HG02571 (cell line): Measurements from ENCODE around the gene LRRC74A.

ENCODE experiments used
- ATAC-seq: cut with Tn5 transposase; IDR thresholded peaks from one replicate; pipeline ENCODE4 v1.9.1; 2021; ENCODE audit warnings: mild to moderate bottlenecking, moderate library complexity; ENCODE audit not compliant: unreplicated experiment

Gene LRRC74A

DNA sequence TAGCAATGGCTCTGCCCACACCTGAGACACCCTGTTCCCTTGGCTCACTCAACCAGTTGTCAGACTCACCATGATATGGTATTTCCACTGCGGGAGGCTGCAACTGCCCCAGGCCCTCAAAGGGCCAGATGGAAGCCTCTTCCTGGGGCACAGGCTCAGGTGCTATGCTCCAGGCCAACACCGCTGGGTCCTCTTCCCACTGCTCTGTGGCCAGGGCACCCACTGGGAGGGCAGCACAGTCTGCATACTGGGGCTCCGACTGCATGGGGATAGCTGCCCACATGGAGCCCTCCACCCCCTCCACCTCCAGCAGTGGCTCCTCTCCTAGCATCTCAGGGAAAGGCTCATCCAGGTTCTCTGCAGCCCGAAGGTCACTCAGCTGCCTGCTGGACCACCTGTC lies 17.2 kb upstream of the LRRC74A start:
- ATAC-seq, result no peak

DNA sequence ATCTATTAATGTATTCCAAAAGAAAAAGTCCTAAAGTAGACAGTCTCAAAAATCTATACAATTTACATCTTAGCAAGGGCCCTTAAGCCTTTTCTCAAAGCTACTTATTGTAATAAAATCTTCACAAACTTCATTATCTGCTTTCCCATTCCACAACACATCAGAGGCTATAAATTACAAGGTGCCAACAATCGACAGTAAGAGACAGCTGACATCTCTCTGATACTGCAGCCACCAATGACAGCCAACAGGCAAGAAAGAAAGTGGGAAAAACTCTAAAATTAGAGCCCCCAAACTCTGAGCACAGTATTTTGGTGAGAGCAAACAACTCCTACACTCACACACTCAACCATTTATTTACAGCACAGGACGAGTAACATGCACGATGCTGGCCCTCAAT lies 15.7 kb upstream of the LRRC74A start:
- ATAC-seq, result no peak

DNA sequence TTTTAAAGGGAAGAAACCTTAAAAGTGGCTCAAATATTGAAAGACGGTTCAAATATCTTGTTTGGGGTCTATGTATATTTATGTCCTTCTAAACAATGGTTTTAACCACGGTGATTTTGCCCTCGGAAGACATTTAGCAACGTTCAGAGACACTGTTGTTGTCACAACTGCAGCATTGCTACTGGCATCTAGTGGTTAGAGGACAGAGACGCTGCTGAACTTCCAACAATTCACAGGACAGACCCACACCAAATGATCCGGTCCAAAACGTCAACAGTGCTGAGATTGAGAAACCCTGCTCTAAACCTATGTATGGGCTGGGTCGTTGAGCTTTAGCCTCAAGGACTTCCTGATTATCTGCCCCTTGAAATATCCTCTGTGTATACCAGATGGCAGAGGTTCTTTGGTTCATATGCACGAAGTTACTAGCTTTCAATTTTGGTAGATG lies 15.2 kb upstream of the LRRC74A start:
- ATAC-seq, result no peak

- no peak for ATAC-seq
Observed at GRCh38 chr14:76811561-76811960, 14.6 kb upstream of the LRRC74A start.

GRCh38 chr14:76812093-76812421 lies 14.2 kb upstream of the LRRC74A start:
- peak; percentile 19 for ATAC-seq

DNA sequence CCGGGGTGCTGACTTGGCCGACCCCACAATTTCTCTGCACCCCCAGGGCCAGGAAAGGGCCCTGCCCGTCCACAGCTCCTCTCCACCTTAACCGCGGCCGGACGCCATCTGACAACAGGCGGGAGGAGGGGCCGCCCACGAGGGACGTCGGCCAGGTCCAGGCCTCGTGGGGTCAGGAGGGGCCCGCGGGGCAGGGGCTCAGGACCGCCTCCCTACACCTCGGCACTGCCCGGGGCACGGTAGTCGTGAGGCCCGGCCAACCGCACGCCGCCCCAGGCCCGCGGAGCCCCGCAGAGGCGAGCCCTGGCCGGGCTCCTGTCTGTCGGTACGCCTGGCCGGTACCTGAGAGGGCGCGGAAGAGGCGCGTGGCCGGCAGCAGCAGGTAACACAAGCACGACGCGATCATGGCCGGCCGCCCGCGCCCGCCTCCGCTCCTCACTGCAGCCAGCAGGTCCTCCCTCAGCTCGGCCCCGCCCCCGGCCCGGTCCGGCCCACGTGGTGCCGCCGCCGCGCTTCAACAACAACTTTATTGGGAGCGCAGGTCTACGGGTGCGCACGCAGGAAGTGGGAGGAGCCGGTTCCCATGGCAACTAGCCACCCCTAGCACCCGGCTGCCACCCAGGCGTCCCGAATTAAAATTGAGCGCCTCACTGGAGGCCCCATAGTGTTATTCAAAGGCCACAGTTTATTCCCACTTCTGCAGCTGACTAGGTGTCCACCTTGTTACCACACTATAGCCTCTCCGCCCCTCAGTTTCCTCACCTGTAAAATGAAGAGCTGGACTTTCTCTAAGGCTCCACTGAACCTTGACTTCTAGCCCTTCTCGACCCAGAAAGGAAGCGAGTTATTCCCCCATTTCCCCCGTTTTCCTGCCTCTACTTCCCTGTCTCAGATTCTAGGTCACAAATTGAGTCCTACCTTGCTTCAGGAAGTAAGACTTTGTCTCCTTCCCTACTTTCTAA lies 13.5 kb upstream of the LRRC74A start, which contains the start of gene ANGEL1:
Gene ANGEL1, minus strand, starts transcription at position 461 of the 962 bp plus-strand sequence. Its CDS starts 55 bp downstream, at position 406.
- peak; percentile 84 for ATAC-seq

GRCh38 chr14:76814726-76815645 lies 11.2 kb upstream of the LRRC74A start:
- no peak for ATAC-seq

- ATAC-seq, result no peak
Observed at GRCh38 chr14:76820700-76821099, 5.5 kb upstream of the LRRC74A start.

DNA sequence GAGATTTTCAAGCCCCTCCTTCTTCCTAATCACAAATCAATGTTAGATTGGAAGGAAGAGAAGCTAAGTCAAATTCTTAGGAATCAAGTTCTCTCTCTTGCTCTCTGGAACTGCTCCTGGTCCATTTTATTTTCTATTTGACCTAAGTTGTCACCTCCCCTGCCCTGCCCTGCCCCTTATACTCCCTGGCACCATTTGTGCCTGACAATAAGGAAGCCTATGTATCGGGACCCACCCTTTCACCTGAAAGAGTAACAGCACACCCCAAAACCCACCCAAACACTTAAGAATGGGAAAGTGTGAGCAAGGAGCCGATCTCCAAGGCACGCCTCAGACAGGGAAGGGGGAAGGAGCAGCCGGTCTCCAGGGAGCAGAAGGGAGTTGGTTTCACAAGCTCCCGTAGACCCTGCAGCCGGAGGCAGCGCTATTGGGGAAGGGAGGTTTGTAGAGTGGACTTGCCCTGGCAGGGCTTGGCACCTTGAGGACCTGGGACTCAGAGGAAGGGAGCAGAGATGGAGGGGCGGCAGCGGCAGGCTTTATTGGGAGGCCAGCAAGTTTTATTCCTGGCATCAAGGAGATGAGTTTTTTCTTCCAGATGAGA lies 1.6 kb downstream of the LRRC74A start:
- ATAC-seq, result no peak

DNA sequence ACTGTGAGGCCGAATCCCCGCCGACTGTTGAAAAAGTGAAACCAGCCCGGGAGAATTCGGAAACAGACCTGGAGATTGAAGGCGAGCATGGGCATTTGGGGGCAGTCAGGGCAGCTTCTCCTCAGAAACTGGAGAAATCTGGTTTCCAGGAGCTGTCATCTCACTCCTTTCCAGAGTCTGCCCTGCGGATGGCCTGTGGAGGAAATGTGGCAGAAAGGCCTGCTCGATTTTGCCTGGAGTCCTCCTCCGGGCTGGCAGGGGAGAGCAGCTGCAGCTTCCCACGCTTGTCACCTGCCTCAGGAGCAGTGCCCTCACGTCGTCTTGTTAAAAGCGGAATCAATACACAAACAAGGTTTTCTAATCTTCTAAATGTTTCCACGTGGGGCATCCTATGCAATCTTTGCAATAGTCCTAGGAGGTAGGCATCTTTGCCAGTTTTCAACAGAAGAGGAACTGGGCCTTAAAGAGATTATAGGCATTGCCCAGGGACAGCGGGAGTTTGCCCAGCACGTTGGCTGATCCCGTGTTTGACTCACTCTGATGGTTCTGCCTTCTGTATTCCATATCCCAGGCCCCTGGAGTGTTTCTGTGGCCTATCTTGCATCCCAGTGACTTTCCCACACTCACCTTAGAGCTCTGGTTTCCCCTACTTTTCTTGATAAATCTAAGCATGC lies 2.3 kb downstream of the LRRC74A start:
- ATAC-seq, result no peak

DNA sequence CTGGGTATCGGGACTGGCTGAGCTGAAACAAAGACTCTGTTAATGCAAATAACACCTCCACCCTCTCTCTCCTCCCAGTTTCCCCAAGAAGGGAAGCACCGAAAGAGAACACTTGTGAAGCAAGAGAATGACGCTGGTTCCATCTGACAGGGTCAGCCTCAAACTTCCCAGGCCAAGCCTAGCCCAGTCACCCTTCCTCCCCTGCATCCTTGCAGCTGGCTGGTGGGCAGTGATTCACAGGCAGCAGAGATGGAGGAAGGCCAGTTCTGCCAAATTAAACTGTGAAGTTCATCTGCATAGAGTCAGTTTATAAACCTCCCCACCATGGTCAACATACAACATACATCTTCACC lies 2.8 kb downstream of the LRRC74A start:
- no peak for ATAC-seq

DNA sequence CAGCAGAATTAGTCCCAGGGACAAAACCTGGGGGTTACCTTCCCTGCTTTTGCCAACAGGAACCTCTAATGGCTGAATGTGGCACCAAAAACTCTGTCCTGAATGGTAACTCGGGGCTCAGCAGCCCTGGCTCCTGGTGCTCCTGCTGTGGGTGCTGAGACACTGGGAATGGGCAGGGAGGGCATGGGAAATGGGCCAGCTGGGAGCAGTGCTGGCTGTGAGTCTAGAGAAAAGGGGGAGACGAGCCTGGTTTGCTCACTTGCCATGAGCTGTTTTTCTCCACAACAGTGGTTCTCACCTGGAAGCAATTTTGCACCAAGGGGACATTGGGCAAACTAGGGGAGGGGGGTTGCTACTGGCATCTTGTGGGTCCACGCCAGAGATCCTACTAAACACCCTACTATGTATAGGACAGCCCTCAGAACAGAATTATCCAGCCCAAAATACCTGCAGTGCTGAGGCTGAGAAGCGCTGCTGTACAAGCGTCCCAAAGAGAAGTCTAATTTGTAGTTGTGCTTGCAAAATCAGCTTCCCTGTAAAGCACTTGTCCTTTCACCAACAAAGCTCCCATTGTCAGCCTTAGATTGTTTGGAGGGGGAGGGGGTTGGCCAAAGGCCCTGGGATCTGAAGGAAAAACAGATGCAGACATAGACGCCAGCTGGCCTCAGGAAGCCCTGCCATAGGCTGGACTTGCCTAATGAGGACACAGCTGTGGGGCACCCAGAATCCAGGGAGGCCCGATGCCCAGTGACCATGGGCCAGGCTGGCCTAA lies 3.6 kb downstream of the LRRC74A start:
- ATAC-seq, result no peak

DNA sequence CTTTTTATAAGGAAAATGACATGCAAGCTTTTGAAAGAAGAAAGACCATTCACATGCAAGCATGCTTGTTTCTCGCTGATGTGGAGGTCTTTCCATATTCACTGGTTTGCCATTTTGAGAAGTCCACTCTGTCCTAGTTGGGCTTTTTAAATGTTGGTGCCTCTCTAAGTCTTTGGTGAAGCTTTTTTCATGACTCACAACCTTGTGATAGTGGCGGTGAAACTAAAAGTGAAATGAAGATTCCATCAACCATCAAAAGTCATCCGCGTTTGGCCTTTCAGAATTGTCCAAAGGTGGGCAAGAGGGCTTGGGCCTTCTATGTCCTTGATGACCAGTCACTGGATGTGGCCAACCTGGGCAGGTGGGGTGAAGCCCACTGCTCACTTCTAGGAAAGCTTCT lies 4.3 kb downstream of the LRRC74A start:
- no peak for ATAC-seq

DNA sequence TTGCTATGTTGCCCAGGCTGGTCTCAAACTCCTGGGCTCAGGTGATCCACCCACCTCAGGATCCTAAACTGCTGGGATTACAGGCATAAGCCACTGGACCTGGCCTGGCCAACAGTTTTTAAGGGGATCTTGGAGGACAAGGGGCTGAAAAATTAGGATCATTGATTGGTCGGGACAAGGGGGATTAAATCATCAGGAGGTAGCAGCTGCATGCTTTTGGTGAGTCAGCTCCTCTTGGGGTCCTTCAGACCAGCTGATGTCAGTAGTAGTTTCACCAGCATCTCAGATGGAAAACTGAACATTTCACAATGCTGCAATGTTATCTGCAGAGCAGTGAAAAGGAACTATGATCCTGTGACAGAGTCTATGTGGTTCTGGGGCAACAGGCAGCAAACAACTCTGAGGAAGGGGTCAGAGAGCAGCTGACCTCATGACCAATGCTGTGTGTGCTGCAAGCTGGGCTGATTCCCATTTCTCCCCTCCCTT lies 6.3 kb downstream of the LRRC74A start:
- ATAC-seq, result no peak

DNA sequence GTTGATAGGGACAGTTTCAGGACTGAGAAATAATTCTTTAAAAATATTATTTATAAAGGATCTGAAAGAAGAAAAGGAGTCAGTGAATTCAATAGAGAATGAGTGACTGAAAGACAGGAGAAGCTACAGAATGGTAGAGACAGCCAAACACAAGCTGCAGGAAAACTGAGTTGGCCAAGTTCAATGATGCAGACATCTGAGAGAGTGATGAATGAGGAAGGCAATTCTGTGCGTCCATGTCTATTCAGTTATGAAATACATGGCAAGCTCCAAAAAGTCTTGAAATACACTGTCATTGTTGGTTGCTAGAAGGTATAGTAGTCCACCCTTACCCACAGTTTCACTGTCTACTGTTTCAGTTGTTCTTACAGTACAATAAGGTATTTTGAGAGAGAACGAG lies 6.8 kb downstream of the LRRC74A start:
- no peak for ATAC-seq

GRCh38 chr14:76834241-76834661 lies 8.0 kb downstream of the LRRC74A start:
- ATAC-seq, result no peak

- ATAC-seq, result no peak
Observed at GRCh38 chr14:76836029-76836630, 9.9 kb downstream of the LRRC74A start.

DNA sequence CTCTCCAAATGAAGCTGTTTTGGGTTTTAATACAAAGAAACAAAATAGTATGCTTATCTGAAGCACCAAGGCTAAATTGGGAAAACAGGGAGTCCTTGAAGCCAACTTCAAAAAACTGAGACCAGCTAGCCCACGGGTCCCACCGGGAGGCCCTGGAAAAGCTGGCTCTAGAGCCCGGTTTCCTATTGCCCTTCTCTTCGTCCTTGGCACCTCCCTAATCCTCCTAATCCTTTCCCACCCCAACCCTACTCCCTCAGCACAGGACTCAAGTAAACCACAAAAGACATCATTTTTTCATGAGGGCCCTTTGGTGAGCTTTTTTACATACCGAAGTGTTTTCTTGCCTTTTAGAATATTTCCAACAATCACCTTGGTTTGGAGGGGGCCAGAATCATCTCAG lies 11.3 kb downstream of the LRRC74A start:
- no peak for ATAC-seq

GRCh38 chr14:76842414-76842813 lies 16.2 kb downstream of the LRRC74A start:
- ATAC-seq, result no peak
